Measurements from ENCODE around the gene MVB12A. TPM values are rescaled to one million over a fixed set of nuclear protein-coding genes. Genes with fewer than 3 reads are reported as not detected.
A peak's percentile ranks its signal among the peaks of the same experiment; 100 is the strongest.

The MVB12A gene
- total and polyA plus RNA-seq, 9 of the 15 experiments (the other 6 are each of a cell fraction or from before 2014, with no cell fraction given), result 1.2 to 46.2 (median 22.4) TPM

- no peak for TF ChIP-seq CHD7 (IDR thresholded peaks at IDR 0.05; ENCODE audit: low read depth, low read length)
- TF ChIP-seq RFX5 (IDR thresholded peaks at IDR 0.05; ENCODE audit: low read depth, low read length), result no peak
- no peak for TF ChIP-seq RNF219 (CRISPR knock-in tag; IDR thresholded peaks at IDR 0.05)
- no peak for TF ChIP-seq SMARCB1 (IDR thresholded peaks at IDR 0.05; ENCODE audit: insufficient read length, low read depth)
- no peak for TF ChIP-seq FOXP1 (CRISPR knock-in tag; IDR thresholded peaks at IDR 0.05)
- TF ChIP-seq ZFX (CRISPR knock-in tag; IDR thresholded peaks at IDR 0.05), result peak; percentile 41; the same call in 1 of the 2 replicates
- TF ChIP-seq PHB (CRISPR knock-in tag; IDR thresholded peaks at IDR 0.05), result no peak
- TF ChIP-seq NCOA6 (IDR thresholded peaks at IDR 0.05), result no peak
- no peak for TF ChIP-seq RB1 (IDR thresholded peaks at IDR 0.05; ENCODE audit: low read depth)
- no peak for TF ChIP-seq TEAD4 (IDR thresholded peaks at IDR 0.05; ENCODE audit: low read length)
- TF ChIP-seq TEAD4 (CRISPR knock-in tag; IDR thresholded peaks at IDR 0.05; ENCODE audit: borderline replicate concordance), result no peak
- TF ChIP-seq CBX8 (IDR thresholded peaks at IDR 0.05; ENCODE audit: borderline replicate concordance, extremely low read depth, low read depth, low read length, poor library complexity, severe bottlenecking), result no peak
- no peak for TF ChIP-seq TRIM24 (IDR thresholded peaks at IDR 0.05)
Measured at GRCh38 chr19:17391371-17392151, 28.3 kb upstream of the MVB12A start (continued).
